ENCODE data around the gene GPC5.

DNA sequence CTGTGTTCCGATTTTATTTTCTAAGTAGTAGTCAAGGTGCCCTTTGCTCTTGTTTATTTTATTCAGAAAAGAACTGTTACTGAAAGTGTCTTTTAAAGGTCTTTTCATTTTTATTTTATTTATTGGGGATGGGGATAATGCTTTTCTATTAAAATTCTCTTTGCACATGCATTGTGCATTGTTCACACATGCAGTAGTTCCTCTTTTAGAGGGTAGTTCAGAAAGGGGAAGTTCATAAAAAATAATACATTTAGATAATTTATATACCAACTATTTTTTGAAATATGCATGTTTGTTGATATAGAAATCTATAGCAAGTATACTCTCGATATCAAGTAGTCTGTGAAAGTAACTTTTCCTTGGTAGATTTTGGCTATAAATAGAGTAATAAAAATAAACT, 3.5 kb downstream of the GPC5 start:
- TF ChIP-seq, protein P1, sequence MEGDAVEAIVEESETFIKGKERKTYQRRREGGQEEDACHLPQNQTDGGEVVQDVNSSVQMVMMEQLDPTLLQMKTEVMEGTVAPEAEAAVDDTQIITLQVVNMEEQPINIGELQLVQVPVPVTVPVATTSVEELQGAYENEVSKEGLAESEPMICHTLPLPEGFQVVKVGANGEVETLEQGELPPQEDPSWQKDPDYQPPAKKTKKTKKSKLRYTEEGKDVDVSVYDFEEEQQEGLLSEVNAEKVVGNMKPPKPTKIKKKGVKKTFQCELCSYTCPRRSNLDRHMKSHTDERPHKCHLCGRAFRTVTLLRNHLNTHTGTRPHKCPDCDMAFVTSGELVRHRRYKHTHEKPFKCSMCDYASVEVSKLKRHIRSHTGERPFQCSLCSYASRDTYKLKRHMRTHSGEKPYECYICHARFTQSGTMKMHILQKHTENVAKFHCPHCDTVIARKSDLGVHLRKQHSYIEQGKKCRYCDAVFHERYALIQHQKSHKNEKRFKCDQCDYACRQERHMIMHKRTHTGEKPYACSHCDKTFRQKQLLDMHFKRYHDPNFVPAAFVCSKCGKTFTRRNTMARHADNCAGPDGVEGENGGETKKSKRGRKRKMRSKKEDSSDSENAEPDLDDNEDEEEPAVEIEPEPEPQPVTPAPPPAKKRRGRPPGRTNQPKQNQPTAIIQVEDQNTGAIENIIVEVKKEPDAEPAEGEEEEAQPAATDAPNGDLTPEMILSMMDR (IDR thresholded peaks at IDR 0.05; ENCODE audit: insufficient read depth, low read length, poor library complexity, severe bottlenecking): no peak
- no peak for TF ChIP-seq EZH2phosphoT487 (conservative IDR thresholded peaks at IDR 0.05; ENCODE audit: low read length)

Measured in SU-DHL-6 (cell line).